Neural crest cell (in vitro differentiated cells): ENCODE measurements around the gene YPEL4. TPM values are rescaled to one million over a fixed set of nuclear protein-coding genes. Genes with fewer than 3 reads are reported as not detected.
"Not testable (repeated sequence)": the region's sequence is repeated elsewhere in the genome, so short reads cannot be mapped to it uniquely, and the experiment has no call there.

Experiments used
- DNase-seq: peaks from one replicate; pipeline ENCODE4 v3.0.0; 2021; ENCODE audit warnings: low read depth, mixed read lengths, low spot score
- H3K27ac Mint-ChIP-seq: one replicate; pipeline ENCODE4 v1.8.0; 2021; ENCODE audit warnings: mild to moderate bottlenecking, mixed read lengths; ENCODE audit not compliant: unreplicated experiment
- H3K27me3 Mint-ChIP-seq: 2 replicates; pipeline ENCODE4 v1.8.0; 2021; ENCODE audit warnings: low read depth, mild to moderate bottlenecking, mixed read lengths
- H3K36me3 Mint-ChIP-seq: 2 replicates; pipeline ENCODE4 v1.8.0; 2021; ENCODE audit warnings: low read depth, mild to moderate bottlenecking, mixed read lengths
- H3K4me1 Mint-ChIP-seq: 2 replicates; pipeline ENCODE4 v1.8.0; 2021; ENCODE audit warnings: mixed read lengths
- H3K4me3 Mint-ChIP-seq: one replicate; pipeline ENCODE4 v1.8.0; 2021; ENCODE audit warnings: mild to moderate bottlenecking, mixed read lengths
- H3K9me3 Mint-ChIP-seq: 2 replicates; pipeline ENCODE4 v1.8.0; 2021; ENCODE audit warnings: mixed read lengths
- CTCF ChIP-seq: fragments of 200-600 bp; sonication (generic); conservative IDR thresholded peaks from 2 replicates; pipeline ENCODE4 v1.5.0; 2021; ENCODE audit warnings: antibody characterized with exemption, mild to moderate bottlenecking
- total RNA-seq: library from RNA; stranded (reverse); gene quantifications from 2 replicates; pipeline ENCODE4 v1.2.1, GENCODE V29; 2021

The YPEL4 gene
- total RNA-seq, 1 donor from 2014 or later = 0.37 TPM

- peaks cover 5% of the 10 kb centered on the region for H3K36me3 Mint-ChIP-seq
- peak overlapping the region; percentile 96 for H3K4me3 Mint-ChIP-seq
- H3K27ac Mint-ChIP-seq = no peak overlapping the region
These were observed 7.1 kb upstream of the YPEL4 start for GRCh38 chr11:57656885-57657193.

GRCh38 chr11:57653163-57653562, 3.5 kb upstream of the YPEL4 start:
- Mint-ChIP-seq H3K27ac (no peak overlapping the region), H3K9me3 (peaks cover 5% of the 10 kb centered on the region), H3K36me3 (peaks cover 2% of the 10 kb centered on the region), H3K4me1 (peaks cover 59% of the 10 kb centered on the region), H3K4me3 (peak overlapping the region; percentile 93), H3K27me3 (peaks cover 44% of the 10 kb centered on the region)
- no peak for DNase-seq
- no peak for TF ChIP-seq CTCF

More at GRCh38 chr11:57656885-57657193, 7.1 kb upstream of the YPEL4 start:
- peaks cover 11% of the 10 kb centered on the region for H3K27me3 Mint-ChIP-seq
- H3K9me3 Mint-ChIP-seq = no peaks in the 10 kb centered on the region
- no peak for DNase-seq
- peaks cover 27% of the 10 kb centered on the region for H3K4me1 Mint-ChIP-seq
- no peak for TF ChIP-seq CTCF

GRCh38 chr11:57652662-57653061, 3.0 kb upstream of the YPEL4 start:
- no peak for TF ChIP-seq CTCF
- H3K27ac Mint-ChIP-seq = no peak overlapping the region
- peaks cover 49% of the 10 kb centered on the region for H3K27me3 Mint-ChIP-seq
- H3K9me3 Mint-ChIP-seq = peaks cover 5% of the 10 kb centered on the region
- peaks cover 60% of the 10 kb centered on the region for H3K4me1 Mint-ChIP-seq
- no peak for DNase-seq
- peak overlapping the region; percentile 93 for H3K4me3 Mint-ChIP-seq
- peaks cover 1% of the 10 kb centered on the region for H3K36me3 Mint-ChIP-seq

- not testable (repeated sequence) for H3K27ac Mint-ChIP-seq, H3K9me3 Mint-ChIP-seq
- H3K27me3 Mint-ChIP-seq = peaks cover 53% of the 10 kb centered on the region
These were observed 2.5 kb upstream of the YPEL4 start for GRCh38 chr11:57652230-57652629.

GRCh38 chr11:57651408-57651807, 1.7 kb upstream of the YPEL4 start:
- H3K27me3 Mint-ChIP-seq = peaks cover 61% of the 10 kb centered on the region
- peaks cover 63% of the 10 kb centered on the region for H3K4me1 Mint-ChIP-seq
- H3K27ac Mint-ChIP-seq = no peak overlapping the region

More at GRCh38 chr11:57652230-57652629, 2.5 kb upstream of the YPEL4 start:
- Mint-ChIP-seq H3K4me3 (peak overlapping the region; percentile 93), H3K4me1 (peaks cover 60% of the 10 kb centered on the region)
- DNase-seq, H3K36me3 Mint-ChIP-seq: not testable (repeated sequence)

GRCh38 chr11:57650739-57651090, 1.0 kb upstream of the YPEL4 start:
- Mint-ChIP-seq H3K27me3 (peaks cover 66% of the 10 kb centered on the region), H3K9me3 (peaks cover 5% of the 10 kb centered on the region), H3K4me1 (peaks cover 68% of the 10 kb centered on the region), H3K4me3 (peak overlapping the region; percentile 93), H3K27ac (no peak overlapping the region), H3K36me3 (no peaks in the 10 kb centered on the region)
- no peak for TF ChIP-seq CTCF
- DNase-seq = no peak

More at GRCh38 chr11:57651408-57651807, 1.7 kb upstream of the YPEL4 start:
- peak overlapping the region; percentile 93 for H3K4me3 Mint-ChIP-seq
- H3K9me3 Mint-ChIP-seq = peaks cover 5% of the 10 kb centered on the region
- no peaks in the 10 kb centered on the region for H3K36me3 Mint-ChIP-seq
- no peak for TF ChIP-seq CTCF
- no peak for DNase-seq
